ENCODE measurements around the gene CYP4F22.

GRCh38 chr19:15466851-15467733, 41.2 kb upstream of the CYP4F22 start:
- no peak for TF ChIP-seq CTCF (IDR thresholded peaks at IDR 0.05; ENCODE audit: low read length)
- TF ChIP-seq EZH2 (optimal IDR thresholded peaks at IDR 0.05; ENCODE audit: low read depth, low read length), result no peak
- TF ChIP-seq EZH2phosphoT487 (IDR thresholded peaks at IDR 0.05; ENCODE audit: low read length), result no peak
